Endothelial cell of umbilical vein (primary cell): Measurements from ENCODE around the gene CALCOCO2. TPM values are rescaled to one million over a fixed set of nuclear protein-coding genes. Genes with fewer than 3 reads are reported as not detected.

ENCODE experiments used
- BruUV-seq: library from RNA; stranded (reverse); fragments of 400-500 nt; replicated peaks from 2 replicates; lab custom pipeline; 2021; lab: Mats Ljungman, UMichigan
- CTCF ChIA-PET: fragments of 300-600, 350-600 bp; sonication (Branson Sonifier 250); formaldehyde crosslinking; loops from one replicate; lab custom pipeline; 2021; ENCODE audit warnings: antibody characterized with exemption, inconsistent platforms; lab: Charles Lee
- POLR2A ChIA-PET: fragments of 300-600, 350-600 bp; sonication (Branson Sonifier 250); formaldehyde crosslinking; loops from one replicate; lab custom pipeline; 2021; ENCODE audit warnings: antibody characterized with exemption, inconsistent platforms; lab: Charles Lee
- DNase-seq: peaks from one replicate; pipeline ENCODE4 v3.0.0-alpha.2; 2011; ENCODE audit warnings: low read depth, low spot score
- FAIRE-seq: peaks from 2 replicates; lab custom pipeline; 2011; peaks lifted over from hg19 to GRCh38; lab: Jason Lieb, UNC
- H2AFZ ChIP-seq: 2 replicates; pipeline ENCODE4 v1.6.0; 2012; ENCODE audit warnings: low read depth, low read length, control low read depth, inconsistent platforms
- H3K27ac ChIP-seq: 2 replicates; pipeline ENCODE4 v1.5.1; 2011; ENCODE audit warnings: low read depth, mild to moderate bottlenecking, control low read depth, low read length, moderate library complexity; ENCODE audit not compliant: insufficient read depth
- H3K27me3 ChIP-seq, 2 experiments: 2 replicates each; pipeline versions ENCODE4 v1.6.0 to v1.6.1; 2011; ENCODE audit warnings: low read length in 2 of 2, mixed read lengths in 1 of 2; ENCODE audit not compliant: control insufficient read depth in 2 of 2, insufficient read depth in 2 of 2
- H3K36me3 ChIP-seq, 2 experiments: 2 replicates in 1 of 2; 3 replicates in 1 of 2; pipeline ENCODE4 v1.5.1; 2011; ENCODE audit warnings: low read length in 2 of 2, mild to moderate bottlenecking in 1 of 2, moderate library complexity in 1 of 2; ENCODE audit not compliant: control insufficient read depth in 2 of 2, insufficient read depth in 2 of 2; ENCODE audit errors: extremely low read depth in 1 of 2
- H3K4me1 ChIP-seq: 3 replicates; pipeline ENCODE4 v1.5.1; 2011; ENCODE audit warnings: mild to moderate bottlenecking, low read length; ENCODE audit not compliant: control insufficient read depth, insufficient read depth; ENCODE audit errors: extremely low read depth
- H3K4me2 ChIP-seq: 2 replicates; pipeline ENCODE4 v1.6.1; 2011; ENCODE audit warnings: low read length, control low read depth, mixed read lengths; ENCODE audit not compliant: insufficient read depth
- H3K4me3 ChIP-seq, 3 experiments: fragments of 200-600 bp in 1 of 3; sonication (generic), shearing (Covaris generic) in 1 of 3; replicated peaks in 1 of 3; 2 replicates each; pipeline ENCODE4 v1.5.1; 2011 to 2016; ENCODE audit warnings: control low read depth in 3 of 3, low read length in 3 of 3, mild to moderate bottlenecking in 2 of 3, inconsistent platforms in 1 of 3, low read depth in 1 of 3, moderate library complexity in 1 of 3; ENCODE audit not compliant: insufficient read depth in 1 of 3
- H3K79me2 ChIP-seq: 2 replicates; pipeline ENCODE4 v1.6.0; 2012; ENCODE audit warnings: low read length, inconsistent platforms; ENCODE audit not compliant: control insufficient read depth, insufficient read depth
- H3K9ac ChIP-seq: replicated peaks from 2 replicates; pipeline ENCODE3; 2011; ENCODE audit warnings: low read length, control low read depth; ENCODE audit not compliant: insufficient read depth; ENCODE audit errors: extremely low read depth
- H3K9me1 ChIP-seq: replicated peaks from 3 replicates; pipeline ENCODE4 v1.6.0; 2011; ENCODE audit warnings: mild to moderate bottlenecking, low read length; ENCODE audit not compliant: control insufficient read depth, insufficient read depth; ENCODE audit errors: extremely low read depth
- H3K9me3 ChIP-seq: replicated peaks from 2 replicates; pipeline ENCODE4 v1.5.1; 2012; ENCODE audit warnings: low read length, inconsistent platforms; ENCODE audit not compliant: control insufficient read depth, insufficient read depth
- H4K20me1 ChIP-seq: replicated peaks from 2 replicates; pipeline ENCODE3; 2011; ENCODE audit warnings: mild to moderate bottlenecking, low read length; ENCODE audit not compliant: control insufficient read depth, insufficient read depth; ENCODE audit errors: extremely low read depth
- CTCF ChIP-seq, 2 donors: IDR thresholded peaks; 1 replicate in 1 of 2; 2 replicates in 1 of 2; pipeline ENCODE4 v1.5.1; 2011; ENCODE audit warnings: low read length in 2 of 2, mild to moderate bottlenecking in 2 of 2, moderate library complexity in 2 of 2, control low read depth in 1 of 2, inconsistent platforms in 1 of 2, low read depth in 1 of 2; ENCODE audit not compliant: insufficient read depth in 1 of 2; ENCODE audit errors: extremely low read depth in 1 of 2
- EZH2 ChIP-seq: IDR thresholded peaks from 2 replicates; pipeline ENCODE4 v1.6.1; 2012; ENCODE audit warnings: borderline replicate concordance, low read depth, mild to moderate bottlenecking, moderate library complexity, low read length, inconsistent platforms; ENCODE audit not compliant: severe bottlenecking
- FOS ChIP-seq: IDR thresholded peaks from 2 replicates; pipeline ENCODE4 v1.6.1; 2011; ENCODE audit warnings: mild to moderate bottlenecking, low read length, moderate library complexity, borderline replicate concordance; ENCODE audit not compliant: insufficient read depth
- GATA2 ChIP-seq: IDR thresholded peaks from 2 replicates; pipeline ENCODE4 v1.7.0; 2011; ENCODE audit warnings: low read depth, mild to moderate bottlenecking, moderate library complexity, mixed read lengths, low read length; ENCODE audit not compliant: insufficient read length, insufficient read depth
- MAX ChIP-seq: IDR thresholded peaks from 2 replicates; pipeline ENCODE4 v1.6.1; 2011; ENCODE audit not compliant: insufficient read depth, insufficient read length
- MYC ChIP-seq: IDR thresholded peaks from one replicate; pipeline ENCODE4 v1.6.1; 2011; ENCODE audit warnings: mild to moderate bottlenecking, low read depth, low read length
- POLR2A ChIP-seq: IDR thresholded peaks from 2 replicates; pipeline ENCODE4 v1.6.1; 2012; ENCODE audit warnings: low read depth, mild to moderate bottlenecking, control low read depth, low read length
- POLR2AphosphoS5 ChIP-seq: IDR thresholded peaks from 2 replicates; pipeline ENCODE4 v1.6.1; 2012; ENCODE audit warnings: low read depth, mild to moderate bottlenecking, control low read depth, low read length, moderate library complexity; ENCODE audit not compliant: insufficient read depth
- dilution Hi-C: fragments of 300-500 bp; cut with MboI; formaldehyde crosslinking; loops from one replicate; pipeline ENCODE4 v1.15.0; 2019; ENCODE audit warnings: low sequenced_read_pairs; ENCODE audit not compliant: extremely low pct_ligation_motif_present
- intact Hi-C: fragments of 100-400 bp; cut with micrococcal nuclease; formaldehyde crosslinking; loops from one replicate; pipeline ENCODE4 v1.10.0; 2022
- polyA plus RNA-seq, 4 experiments: library from polyadenylated mRNA; depleted of rRNA in 3 of 4; stranded (reverse) in 3 of 4; unstranded in 1 of 4; fragments of >200 nt; gene quantifications; 2 replicates each; pipeline versions ENCODE4 v1.2.1 to v1.2.3, GENCODE V29; 2011 to 2012; ENCODE audit warnings: missing spikeins in 1 of 4
- total RNA-seq: library from RNA; stranded (reverse); gene quantifications from 2 replicates; pipeline ENCODE4 v1.2.3, GENCODE V29; 2021

Gene CALCOCO2
- total and polyA plus RNA-seq, 2 donors (not counting 3 experiments of a cell fraction or from before 2014, with no cell fraction given), result 20.6 to 64.9 TPM

GRCh38 chr17:48903401-48903800 is 72.6 kb downstream of the CALCOCO2 start:
- no peaks in the 10 kb centered on the region for H3K27me3 ChIP-seq
- no peaks in the 10 kb centered on the region for H3K9me3 ChIP-seq
- no peak for TF ChIP-seq MYC
- TF ChIP-seq EZH2, result no peak
- TF ChIP-seq FOS, result no peak
- TF ChIP-seq CTCF (IDR thresholded peaks at IDR 0.05; ENCODE audit: extremely low read depth in 1 of 2, insufficient read depth in 1 of 2, low read depth in 1 of 2, low read length in 2 of 2), result no peak
- no peak for TF ChIP-seq POLR2AphosphoS5
- TF ChIP-seq POLR2A, result no peak
- TF ChIP-seq GATA2, result no peak
- TF ChIP-seq MAX, result no peak
- dilution Hi-C loops (no loop called here), intact Hi-C loops (no loop called here)
- H4K20me1 ChIP-seq, result no peaks in the 10 kb centered on the region
- peaks cover 5% of the 10 kb centered on the region for H3K4me1 ChIP-seq
- no peaks in the 10 kb centered on the region for H3K79me2 ChIP-seq
- ChIA-PET POLR2A (no interaction called here), CTCF (interaction anchor here (1.2 to 2.0 kb wide), 2 partner anchors 24 to 132 kb away, joined by 5 to 7 read pairs; no protein-coding TSS in a partner anchor)
- H3K4me2 ChIP-seq, result no peak overlapping the region
- H3K36me3 ChIP-seq, result no peaks in the 10 kb centered on the region
- H2AFZ ChIP-seq, result no peak overlapping the region
- no peaks in the 10 kb centered on the region for H3K9me1 ChIP-seq
- no peak overlapping the region for H3K27ac ChIP-seq
- no TSS peak for BruUV-seq
- H3K4me3 ChIP-seq, result no peak overlapping the region
- FAIRE-seq (no peak), DNase-seq (no peak)
- no peak overlapping the region for H3K9ac ChIP-seq
